Measurements from ENCODE around the gene NCOR1.
"Not testable (repeated sequence)": the region's sequence is repeated elsewhere in the genome, so short reads cannot be mapped to it uniquely, and the experiment has no call there.

The NCOR1 gene

GRCh38 chr17:16120937-16121336, 94.4 kb downstream of the NCOR1 start:
- Histone ChIP-seq H3K4me3 (ENCODE audit: low read length) (no peak overlapping the region), H3K4me2 (ENCODE audit: low read length) (no peak overlapping the region), H3K36me3 (replicated peaks; ENCODE audit: low read depth, low read length) (peaks cover 16% of the 10 kb centered on the region), H3K27me3 (ENCODE audit: low read depth, low read length) (no peaks in the 10 kb centered on the region), H3K9ac (ENCODE audit: low read length) (no peak overlapping the region), H3K79me2 (ENCODE audit: low read length) (no peaks in the 10 kb centered on the region), H4K20me1 (ENCODE audit: insufficient read depth, low read length) (0 out of 2 replicates have a peak, but pooled peaks cover 2% of the 10 kb centered on the region), H3K4me1 (ENCODE audit: low read length) (no peaks in the 10 kb centered on the region; the same call in 1 of the 2 replicates), H3K9me3 (ENCODE audit: insufficient read depth, low read length) (no peaks in the 10 kb centered on the region), H2AFZ (ENCODE audit: low read depth, low read length) (no peak overlapping the region), H3K27ac (ENCODE audit: low read length) (no peak overlapping the region)
- no peak for TF ChIP-seq CTCF (IDR thresholded peaks at IDR 0.05; ENCODE audit: low read depth, low read length)
- TF ChIP-seq EZH2phosphoT487 (IDR thresholded peaks at IDR 0.05; ENCODE audit: low read depth), result no peak

GRCh38 chr17:16117149-16117548, 98.2 kb downstream of the NCOR1 start:
- H3K27ac ChIP-seq (ENCODE audit: low read length), result no peak overlapping the region
- H3K79me2 ChIP-seq (ENCODE audit: low read length), result no peaks in the 10 kb centered on the region
- peaks cover 17% of the 10 kb centered on the region for H3K36me3 ChIP-seq (replicated peaks; ENCODE audit: low read depth, low read length)
- H3K27me3 ChIP-seq (ENCODE audit: low read depth, low read length), result no peaks in the 10 kb centered on the region
- H3K4me3 ChIP-seq (ENCODE audit: low read length), result no peak overlapping the region
- TF ChIP-seq EZH2phosphoT487 (IDR thresholded peaks at IDR 0.05; ENCODE audit: low read depth), result no peak
- TF ChIP-seq CTCF (IDR thresholded peaks at IDR 0.05; ENCODE audit: low read depth, low read length), result no peak
- H3K9me3 ChIP-seq (ENCODE audit: insufficient read depth, low read length), result no peaks in the 10 kb centered on the region
- H4K20me1 ChIP-seq (ENCODE audit: insufficient read depth, low read length), result no peaks in the 10 kb centered on the region
- no peak overlapping the region for H3K9ac ChIP-seq (ENCODE audit: low read length)
- no peak overlapping the region for H2AFZ ChIP-seq (ENCODE audit: low read depth, low read length)
- H3K4me2 ChIP-seq (ENCODE audit: low read length), result no peak overlapping the region
- H3K4me1 ChIP-seq (ENCODE audit: low read length), result no peaks in the 10 kb centered on the region

- H3K27ac ChIP-seq (ENCODE audit: low read length); H3K27me3 ChIP-seq (ENCODE audit: low read depth, low read length); H3K9me3 ChIP-seq (ENCODE audit: insufficient read depth, low read length); H3K79me2 ChIP-seq (ENCODE audit: low read length); H2AFZ ChIP-seq (ENCODE audit: low read depth, low read length); H3K4me2 ChIP-seq (ENCODE audit: low read length); H3K4me3 ChIP-seq (ENCODE audit: low read length); H4K20me1 ChIP-seq (ENCODE audit: insufficient read depth, low read length); H3K9ac ChIP-seq (ENCODE audit: low read length); H3K4me1 ChIP-seq (ENCODE audit: low read length): not testable (repeated sequence)
- H3K36me3 ChIP-seq (replicated peaks; ENCODE audit: low read depth, low read length), result peaks cover 17% of the 10 kb centered on the region
Measured at GRCh38 chr17:16115077-16115698, 100.1 kb downstream of the NCOR1 start.

GRCh38 chr17:16108871-16109270, 106.5 kb downstream of the NCOR1 start:
- Histone ChIP-seq H3K4me3 (ENCODE audit: low read length) (no peak overlapping the region), H3K4me1 (ENCODE audit: low read length) (no peaks in the 10 kb centered on the region), H3K79me2 (ENCODE audit: low read length) (no peaks in the 10 kb centered on the region), H3K27ac (ENCODE audit: low read length) (no peak overlapping the region), H4K20me1 (ENCODE audit: insufficient read depth, low read length) (no peaks in the 10 kb centered on the region), H2AFZ (ENCODE audit: low read depth, low read length) (no peak overlapping the region), H3K9ac (ENCODE audit: low read length) (no peak overlapping the region), H3K4me2 (ENCODE audit: low read length) (no peak overlapping the region), H3K27me3 (ENCODE audit: low read depth, low read length) (no peaks in the 10 kb centered on the region), H3K9me3 (ENCODE audit: insufficient read depth, low read length) (no peaks in the 10 kb centered on the region), H3K36me3 (replicated peaks; ENCODE audit: low read depth, low read length) (no peaks in the 10 kb centered on the region)
- TF ChIP-seq CTCF (IDR thresholded peaks at IDR 0.05; ENCODE audit: low read depth, low read length) (no peak), EZH2phosphoT487 (IDR thresholded peaks at IDR 0.05; ENCODE audit: low read depth) (no peak)
